Thyroid gland (tissue), 4 donors: ENCODE data around the gene MLH1.

Experiments
- CTCF ChIP-seq, 6 experiments: fragments of 200-600 bp in 3 of 6; fragments of 450-650 bp in 3 of 6; sonication (generic) in 3 of 6; IDR thresholded peaks; one replicate each; pipeline ENCODE4 v1.5.1; 2016 to 2019; ENCODE audit warnings: antibody characterized with exemption in 6 of 6, mild to moderate bottlenecking in 2 of 6, inconsistent platforms in 1 of 6, moderate library complexity in 1 of 6
- POLR2A ChIP-seq, 2 donors: fragments of 450-650 bp; IDR thresholded peaks; one replicate each; pipeline ENCODE4 v1.6.1; 2017; ENCODE audit warnings: antibody characterized with exemption in 2 of 2, mild to moderate bottlenecking in 2 of 2, moderate library complexity in 1 of 2

GRCh38 chr3:36992806-36993325 is 452 bp upstream of the MLH1 start, which contains the start of gene EPM2AIP1:
- TF ChIP-seq CTCF (IDR thresholded peaks at IDR 0.05) (peak in 4 of 6 experiments; percentile 26 to 58 (median 41)), POLR2A (IDR thresholded peaks at IDR 0.05) (peak; percentile 87 to 99)
